Glutamatergic neuron (in vitro differentiated cells): ENCODE results near the gene MIPOL1. TPM values are rescaled to one million over a fixed set of nuclear protein-coding genes. Genes with fewer than 3 reads are reported as not detected.

Source experiments
- DNase-seq: peaks from one replicate; pipeline ENCODE4 v3.0.0; 2022
- H3K27ac Mint-ChIP-seq: one replicate; pipeline ENCODE4 v1.8.0; 2020; ENCODE audit warnings: mild to moderate bottlenecking, mixed read lengths, inconsistent platforms; ENCODE audit not compliant: unreplicated experiment
- H3K27me3 Mint-ChIP-seq: one replicate; pipeline ENCODE4 v1.8.0; 2020; ENCODE audit warnings: mild to moderate bottlenecking, moderate library complexity, mixed read lengths, inconsistent platforms; ENCODE audit not compliant: unreplicated experiment
- H3K36me3 Mint-ChIP-seq: one replicate; pipeline ENCODE4 v1.8.0; 2020; ENCODE audit warnings: mild to moderate bottlenecking, mixed read lengths, inconsistent platforms; ENCODE audit not compliant: unreplicated experiment
- H3K4me1 Mint-ChIP-seq: one replicate; pipeline ENCODE4 v1.8.0; 2020; ENCODE audit warnings: mild to moderate bottlenecking, low read depth, mixed read lengths, inconsistent platforms; ENCODE audit not compliant: unreplicated experiment
- H3K4me3 Mint-ChIP-seq: one replicate; pipeline ENCODE4 v1.8.0; 2020; ENCODE audit warnings: mild to moderate bottlenecking, mixed read lengths, inconsistent platforms; ENCODE audit not compliant: unreplicated experiment
- H3K9me3 Mint-ChIP-seq: one replicate; pipeline ENCODE4 v1.8.0; 2020; ENCODE audit warnings: mild to moderate bottlenecking, moderate library complexity, mixed read lengths, inconsistent platforms; ENCODE audit not compliant: unreplicated experiment
- total RNA-seq: library from RNA; stranded (reverse); fragmentation: NEBNext Ultra II Directional; extraction: Animal tissue kit (Norgen Biotek cat#: 25700); gene quantifications from one replicate; pipeline ENCODE4 v1.2.1, GENCODE V29; 2021; ENCODE audit not compliant: unreplicated experiment
- TF ChIP-seq, protein P1 (sequence below): fragments of 200-600 bp; sonication (generic); IDR thresholded peaks from one replicate; pipeline ENCODE4 v1.5.0; 2021; ENCODE audit not compliant: partially characterized antibody, unreplicated experiment

MIPOL1 gene
- total RNA-seq, 1 donor from 2014 or later, result 14.5 TPM

DNA sequence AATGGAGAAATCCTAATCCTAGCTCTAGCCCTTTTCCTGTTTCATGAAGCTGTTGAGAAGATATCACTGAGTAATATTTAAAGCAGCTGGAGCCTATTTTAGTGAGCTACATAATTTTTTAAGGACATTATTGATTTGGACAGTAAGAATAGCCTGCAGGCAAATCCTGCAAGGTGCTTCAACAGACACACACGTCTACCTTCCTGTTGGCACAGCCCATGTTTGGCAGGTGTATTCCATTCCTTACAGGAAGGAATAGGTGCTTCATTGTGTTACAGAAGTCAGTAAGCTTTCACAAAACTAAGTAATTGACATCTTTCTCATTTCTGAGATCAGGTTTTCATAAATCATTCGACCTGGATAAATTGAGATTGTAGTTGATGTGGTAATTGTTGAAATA is 346.7 kb downstream of the MIPOL1 start:
- TF ChIP-seq, protein P1, sequence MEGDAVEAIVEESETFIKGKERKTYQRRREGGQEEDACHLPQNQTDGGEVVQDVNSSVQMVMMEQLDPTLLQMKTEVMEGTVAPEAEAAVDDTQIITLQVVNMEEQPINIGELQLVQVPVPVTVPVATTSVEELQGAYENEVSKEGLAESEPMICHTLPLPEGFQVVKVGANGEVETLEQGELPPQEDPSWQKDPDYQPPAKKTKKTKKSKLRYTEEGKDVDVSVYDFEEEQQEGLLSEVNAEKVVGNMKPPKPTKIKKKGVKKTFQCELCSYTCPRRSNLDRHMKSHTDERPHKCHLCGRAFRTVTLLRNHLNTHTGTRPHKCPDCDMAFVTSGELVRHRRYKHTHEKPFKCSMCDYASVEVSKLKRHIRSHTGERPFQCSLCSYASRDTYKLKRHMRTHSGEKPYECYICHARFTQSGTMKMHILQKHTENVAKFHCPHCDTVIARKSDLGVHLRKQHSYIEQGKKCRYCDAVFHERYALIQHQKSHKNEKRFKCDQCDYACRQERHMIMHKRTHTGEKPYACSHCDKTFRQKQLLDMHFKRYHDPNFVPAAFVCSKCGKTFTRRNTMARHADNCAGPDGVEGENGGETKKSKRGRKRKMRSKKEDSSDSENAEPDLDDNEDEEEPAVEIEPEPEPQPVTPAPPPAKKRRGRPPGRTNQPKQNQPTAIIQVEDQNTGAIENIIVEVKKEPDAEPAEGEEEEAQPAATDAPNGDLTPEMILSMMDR, result no peak
- Mint-ChIP-seq H3K27ac (no peak overlapping the region), H3K36me3 (no peaks in the 10 kb centered on the region), H3K27me3 (no peaks in the 10 kb centered on the region), H3K9me3 (no peaks in the 10 kb centered on the region), H3K4me3 (no peak overlapping the region), H3K4me1 (no peaks in the 10 kb centered on the region)
- no peak for DNase-seq

GRCh38 chr14:37545174-37545573 is 347.4 kb downstream of the MIPOL1 start:
- no peaks in the 10 kb centered on the region for H3K27me3 Mint-ChIP-seq
- no peak overlapping the region for H3K4me3 Mint-ChIP-seq
- TF ChIP-seq, protein P1, result no peak
- H3K9me3 Mint-ChIP-seq, result no peaks in the 10 kb centered on the region
- DNase-seq, result no peak
- no peaks in the 10 kb centered on the region for H3K36me3 Mint-ChIP-seq
- H3K27ac Mint-ChIP-seq, result no peak overlapping the region
- H3K4me1 Mint-ChIP-seq, result no peaks in the 10 kb centered on the region

- Mint-ChIP-seq H3K27me3 (no peaks in the 10 kb centered on the region), H3K27ac (no peak overlapping the region), H3K9me3 (no peaks in the 10 kb centered on the region), H3K36me3 (no peaks in the 10 kb centered on the region), H3K4me3 (no peak overlapping the region), H3K4me1 (no peaks in the 10 kb centered on the region)
- TF ChIP-seq, protein P1, result no peak
- no peak for DNase-seq
These were observed 349.1 kb downstream of the MIPOL1 start for GRCh38 chr14:37546621-37547447.

DNA sequence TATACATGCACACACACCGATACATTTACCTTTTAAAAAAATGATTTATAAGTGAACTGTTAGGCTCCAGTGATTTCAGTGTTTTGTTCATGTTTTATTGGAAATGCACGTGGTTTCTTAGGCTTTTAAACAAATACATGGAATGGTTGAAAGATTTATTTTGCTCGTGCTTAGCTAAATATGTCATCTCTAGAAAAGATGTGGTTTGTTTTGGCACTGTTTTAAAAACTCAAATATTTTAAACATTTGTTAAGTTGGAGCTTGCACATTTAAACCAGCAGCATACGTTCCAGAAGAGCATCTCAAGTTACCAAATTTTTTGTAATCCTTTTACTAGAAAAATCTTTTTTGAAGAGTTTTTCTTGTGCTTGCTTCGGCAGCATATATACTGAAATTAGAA is 352.8 kb downstream of the MIPOL1 start:
- Mint-ChIP-seq H3K4me1 (no peaks in the 10 kb centered on the region), H3K27me3 (no peaks in the 10 kb centered on the region), H3K36me3 (peaks cover 9% of the 10 kb centered on the region), H3K9me3 (no peaks in the 10 kb centered on the region), H3K4me3 (no peak overlapping the region), H3K27ac (no peak overlapping the region)
- no peak for DNase-seq
- TF ChIP-seq, protein P1, result no peak

GRCh38 chr14:37551119-37551518 is 353.4 kb downstream of the MIPOL1 start:
- TF ChIP-seq, protein P1, result no peak
- Mint-ChIP-seq H3K27me3 (no peaks in the 10 kb centered on the region), H3K36me3 (peaks cover 9% of the 10 kb centered on the region), H3K27ac (no peak overlapping the region), H3K4me1 (no peaks in the 10 kb centered on the region), H3K4me3 (no peak overlapping the region), H3K9me3 (no peaks in the 10 kb centered on the region)
- DNase-seq, result no peak
